HepG2 (cell line): ENCODE data around the gene CRYBA2. TPM values are rescaled to one million over a fixed set of nuclear protein-coding genes. Genes with fewer than 3 reads are reported as not detected.

Experiments used
- ARID3A ChIP-seq: IDR thresholded peaks from 2 replicates; pipeline ENCODE4 v1.6.1; 2012; ENCODE audit warnings: low read depth, low read length, improper control_type of control experiment
- CBX1 ChIP-seq: IDR thresholded peaks from one replicate; pipeline ENCODE4 v1.6.1; 2016; ENCODE audit warnings: antibody characterized with exemption, low read depth
- FOSL1 ChIP-seq: sonication (generic); formaldehyde crosslinking; IDR thresholded peaks from 2 replicates; pipeline ENCODE4 v1.9.0; 2021; ENCODE audit warnings: missing genetic modification reagents, borderline replicate concordance
- HNRNPUL1 ChIP-seq: fragments of 200-400 bp; formaldehyde crosslinking; IDR thresholded peaks from 2 replicates; pipeline ENCODE4 v1.6.1; 2017; ENCODE audit warnings: low read depth, mild to moderate bottlenecking, low read length, moderate library complexity
- JDP2 ChIP-seq: sonication (generic); formaldehyde crosslinking; IDR thresholded peaks from 2 replicates; pipeline ENCODE4 v1.8.1; 2022; ENCODE audit warnings: missing genetic modification reagents, borderline replicate concordance
- MED13 ChIP-seq: sonication (generic); formaldehyde crosslinking; IDR thresholded peaks from 2 replicates; pipeline ENCODE4 v1.5.0; 2020; ENCODE audit warnings: missing genetic modification reagents
- MXI1 ChIP-seq: IDR thresholded peaks from 3 replicates; pipeline ENCODE4 v1.6.1; 2012; ENCODE audit warnings: low read depth, low read length, inconsistent platforms, borderline replicate concordance
- NFKBIZ ChIP-seq: IDR thresholded peaks from 2 replicates; pipeline ENCODE4 v1.6.1; 2018; ENCODE audit warnings: missing genetic modification reagents, missing compliant biosample characterization
- PAX8 ChIP-seq: sonication (generic); formaldehyde crosslinking; IDR thresholded peaks from 2 replicates; pipeline ENCODE4 v1.8.0; 2022; ENCODE audit warnings: mild to moderate bottlenecking, missing genetic modification reagents, borderline replicate concordance
- PITX1 ChIP-seq: sonication (generic); formaldehyde crosslinking; IDR thresholded peaks from 2 replicates; pipeline ENCODE4 v1.5.1; 2020; ENCODE audit warnings: mild to moderate bottlenecking, missing genetic modification reagents
- SOX6 ChIP-seq, 2 experiments: fragments of 450-650 bp in 1 of 2; sonication (generic) in 1 of 2; formaldehyde crosslinking in 1 of 2; IDR thresholded peaks; 2 replicates each; pipeline versions ENCODE4 v1.4.0 to v1.6.1; 2017 to 2020; ENCODE audit warnings: antibody characterized with exemption in 1 of 2, mild to moderate bottlenecking in 1 of 2, missing genetic modification reagents in 1 of 2
- ZBTB2 ChIP-seq: sonication (generic); formaldehyde crosslinking; IDR thresholded peaks from 2 replicates; pipeline ENCODE4 v1.8.0; 2022; ENCODE audit warnings: low read depth, missing genetic modification reagents
- ZNF20 ChIP-seq: sonication (generic); formaldehyde crosslinking; IDR thresholded peaks from 2 replicates; pipeline ENCODE4 v1.4.0; 2020; ENCODE audit warnings: mild to moderate bottlenecking, moderate library complexity, missing genetic modification reagents
- ZNF343 ChIP-seq: sonication (generic); formaldehyde crosslinking; IDR thresholded peaks from 2 replicates; pipeline ENCODE4 v1.4.0; 2020; ENCODE audit warnings: mild to moderate bottlenecking, missing genetic modification reagents
- ZNF44 ChIP-seq: sonication (generic); formaldehyde crosslinking; IDR thresholded peaks from 2 replicates; pipeline ENCODE4 v1.5.1; 2020; ENCODE audit warnings: mild to moderate bottlenecking, missing genetic modification reagents
- ZNF687 ChIP-seq: sonication (generic); formaldehyde crosslinking; IDR thresholded peaks from 2 replicates; pipeline ENCODE4 v1.5.1; 2020; ENCODE audit warnings: mild to moderate bottlenecking, missing genetic modification reagents, moderate library complexity
- ZSCAN30 ChIP-seq: sonication (generic); formaldehyde crosslinking; IDR thresholded peaks from 2 replicates; pipeline ENCODE4 v1.5.0; 2020; ENCODE audit warnings: mild to moderate bottlenecking, missing genetic modification reagents
- polyA plus RNA-seq, 8 experiments: library from polyadenylated mRNA; depleted of rRNA in 3 of 8; stranded (reverse) in 7 of 8; unstranded in 1 of 8; fragments of >200 nt; fragmentation: Illumina TruSeq in 4 of 8; extraction: Trizol in 4 of 8; gene quantifications; 2 replicates each; pipeline versions ENCODE4 v1.2.1 to v1.2.3, GENCODE V29; 2011 to 2016; ENCODE audit warnings: low read depth in 4 of 8, missing spikeins in 1 of 8, mixed read lengths in 1 of 8; ENCODE audit not compliant: insufficient read depth in 1 of 8
- total RNA-seq, 5 experiments: library from RNA; depleted of rRNA; stranded (reverse); fragments of >200 nt; fragmentation: Illumina TruSeq; extraction: Trizol; gene quantifications; 2 replicates each; pipeline ENCODE4 v1.2.3, GENCODE V29; 2016; ENCODE audit warnings: low read depth in 1 of 5
- TF ChIP-seq, protein P1 (sequence below): IDR thresholded peaks from 2 replicates; pipeline ENCODE4 v1.6.1; 2016; ENCODE audit warnings: low read depth, control low read depth
- TF ChIP-seq, protein P2 (sequence below): sonication (generic); formaldehyde crosslinking; IDR thresholded peaks from 2 replicates; pipeline ENCODE4 v1.4.0; 2020; ENCODE audit warnings: missing genetic modification reagents

Gene CRYBA2
- total and polyA plus RNA-seq, 2 of the 13 experiments (the other 11 are each of a cell fraction or from before 2014, with no cell fraction given) = not detected

GRCh38 chr2:219029829-219030165, 36.6 kb upstream of the CRYBA2 start (continued):
- TF ChIP-seq NFKBIZ (CRISPR knock-in tag) (no peak), ZNF343 (CRISPR knock-in tag) (0 out of 2 replicates have a peak, but pooled peaks have one; percentile 40), PAX8 (CRISPR knock-in tag) (0 out of 2 replicates have a peak, but pooled peaks have one; percentile 54), ARID3A (no peak), ZNF687 (CRISPR knock-in tag) (0 out of 2 replicates have a peak, but pooled peaks have one; percentile 35), ZNF20 (CRISPR knock-in tag) (no peak), ZNF44 (no peak), HNRNPUL1 (no peak), CBX1 (no peak), JDP2 (CRISPR knock-in tag) (no peak), ZSCAN30 (CRISPR knock-in tag) (no peak), ZBTB2 (CRISPR knock-in tag) (no peak), FOSL1 (CRISPR knock-in tag) (no peak), PITX1 (CRISPR knock-in tag) (no peak), MXI1 (peak; percentile 45; the same call in 1 of the 3 replicates), MED13 (no peak), SOX6 (IDR thresholded peaks at IDR 0.05) (no peak), SOX6 (CRISPR knock-in tag; IDR thresholded peaks at IDR 0.05) (0 out of 2 replicates have a peak, but pooled peaks have one; percentile 17)
- TF ChIP-seq, protein P1, sequence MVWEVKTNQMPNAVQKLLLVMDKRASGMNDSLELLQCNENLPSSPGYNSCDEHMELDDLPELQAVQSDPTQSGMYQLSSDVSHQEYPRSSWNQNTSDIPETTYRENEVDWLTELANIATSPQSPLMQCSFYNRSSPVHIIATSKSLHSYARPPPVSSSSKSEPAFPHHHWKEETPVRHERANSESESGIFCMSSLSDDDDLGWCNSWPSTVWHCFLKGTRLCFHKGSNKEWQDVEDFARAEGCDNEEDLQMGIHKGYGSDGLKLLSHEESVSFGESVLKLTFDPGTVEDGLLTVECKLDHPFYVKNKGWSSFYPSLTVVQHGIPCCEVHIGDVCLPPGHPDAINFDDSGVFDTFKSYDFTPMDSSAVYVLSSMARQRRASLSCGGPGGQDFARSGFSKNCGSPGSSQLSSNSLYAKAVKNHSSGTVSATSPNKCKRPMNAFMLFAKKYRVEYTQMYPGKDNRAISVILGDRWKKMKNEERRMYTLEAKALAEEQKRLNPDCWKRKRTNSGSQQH = no peak
- TF ChIP-seq, protein P2, sequence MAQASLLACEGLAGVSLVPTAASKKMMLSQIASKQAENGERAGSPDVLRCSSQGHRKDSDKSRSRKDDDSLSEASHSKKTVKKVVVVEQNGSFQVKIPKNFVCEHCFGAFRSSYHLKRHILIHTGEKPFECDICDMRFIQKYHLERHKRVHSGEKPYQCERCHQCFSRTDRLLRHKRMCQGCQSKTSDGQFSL (CRISPR knock-in tag) = no peak
